Caco-2 (cell line): ENCODE results near the gene CISD1. TPM values are rescaled to one million over a fixed set of nuclear protein-coding genes. Genes with fewer than 3 reads are reported as not detected.

Source experiments
- BruUV-seq: library from RNA; stranded (reverse); fragments of 400-500 nt; replicated peaks from 2 replicates; lab custom pipeline; 2021; lab: Mats Ljungman, UMichigan
- CTCF ChIA-PET: fragments of 300-600 bp; sonication (Branson Sonifier 250); formaldehyde crosslinking; loops from one replicate; lab custom pipeline; 2022; ENCODE audit warnings: antibody characterized with exemption; lab: Charles Lee
- POLR2A ChIA-PET: fragments of 300-600 bp; sonication (Branson Sonifier 250); formaldehyde crosslinking; loops from one replicate; lab custom pipeline; 2022; ENCODE audit warnings: antibody characterized with exemption; lab: Charles Lee
- DNase-seq, 2 experiments: peaks; one replicate each; pipeline versions ENCODE4 v3.0.0 to v3.0.0-alpha.2; 2020 to 2022
- H3K27me3 ChIP-seq: replicated peaks from 2 replicates; pipeline ENCODE4 v1.6.0; 2011; ENCODE audit warnings: low read length; ENCODE audit not compliant: control insufficient read depth, insufficient read depth
- H3K36me3 ChIP-seq: 2 replicates; pipeline ENCODE4 v1.5.1; 2011; ENCODE audit warnings: low read length; ENCODE audit not compliant: control insufficient read depth, insufficient read depth
- H3K4me1 ChIP-seq: fragments of 250-450 bp; sonication (Bioruptor Pico); 2 replicates; pipeline ENCODE4 v1.5.1; 2020; ENCODE audit warnings: mild to moderate bottlenecking
- H3K4me3 ChIP-seq: 2 replicates; pipeline ENCODE4 v1.5.1; 2011; ENCODE audit warnings: low read depth, mild to moderate bottlenecking, control low read depth, low read length
- H3K9me3 ChIP-seq: fragments of 250-450 bp; sonication (Bioruptor Pico); 2 replicates; pipeline ENCODE4 v1.5.1; 2020; ENCODE audit warnings: mild to moderate bottlenecking, moderate library complexity
- H3K27ac Mint-ChIP-seq: one replicate; pipeline ENCODE4 v1.8.0; 2022; ENCODE audit warnings: mixed read lengths; ENCODE audit not compliant: unreplicated experiment
- H3K27me3 Mint-ChIP-seq: one replicate; pipeline ENCODE4 v1.8.0; 2022; ENCODE audit warnings: mixed read lengths; ENCODE audit not compliant: insufficient read depth, unreplicated experiment
- H3K36me3 Mint-ChIP-seq: one replicate; pipeline ENCODE4 v1.8.0; 2022; ENCODE audit warnings: mild to moderate bottlenecking, mixed read lengths; ENCODE audit not compliant: insufficient read depth, unreplicated experiment
- H3K4me1 Mint-ChIP-seq: one replicate; pipeline ENCODE4 v1.8.0; 2022; ENCODE audit warnings: low read depth, mixed read lengths; ENCODE audit not compliant: unreplicated experiment
- H3K4me3 Mint-ChIP-seq: one replicate; pipeline ENCODE4 v1.8.0; 2022; ENCODE audit warnings: mild to moderate bottlenecking, moderate library complexity, mixed read lengths; ENCODE audit not compliant: unreplicated experiment
- H3K9me3 Mint-ChIP-seq: one replicate; pipeline ENCODE4 v1.8.0; 2022; ENCODE audit warnings: mixed read lengths; ENCODE audit not compliant: unreplicated experiment
- intact Hi-C: fragments of 100-400 bp; cut with micrococcal nuclease; formaldehyde crosslinking; loops from one replicate; pipeline ENCODE4 v1.10.0; 2022; ENCODE audit not compliant: unreplicated experiment
- total RNA-seq: library from RNA; stranded (reverse); gene quantifications from 2 replicates; pipeline ENCODE4 v1.2.3, GENCODE V29; 2022
- TF ChIP-seq, protein P1 (sequence below), 2 experiments: fragments of 200-600 bp in 1 of 2; IDR thresholded peaks; 1 replicate in 1 of 2; 2 replicates in 1 of 2; pipeline versions ENCODE4 v1.5.1 to v1.8.0; 2011 to 2022; ENCODE audit warnings: antibody characterized with exemption in 1 of 2, control low read depth in 1 of 2, inconsistent platforms in 1 of 2, low read depth in 1 of 2, low read length in 1 of 2, mild to moderate bottlenecking in 1 of 2, moderate library complexity in 1 of 2; ENCODE audit not compliant: insufficient read depth in 1 of 2, severe bottlenecking in 1 of 2, unreplicated experiment in 1 of 2

Gene CISD1
- total RNA-seq, 1 experiment from 2014 or later, result 98.3 TPM

DNA sequence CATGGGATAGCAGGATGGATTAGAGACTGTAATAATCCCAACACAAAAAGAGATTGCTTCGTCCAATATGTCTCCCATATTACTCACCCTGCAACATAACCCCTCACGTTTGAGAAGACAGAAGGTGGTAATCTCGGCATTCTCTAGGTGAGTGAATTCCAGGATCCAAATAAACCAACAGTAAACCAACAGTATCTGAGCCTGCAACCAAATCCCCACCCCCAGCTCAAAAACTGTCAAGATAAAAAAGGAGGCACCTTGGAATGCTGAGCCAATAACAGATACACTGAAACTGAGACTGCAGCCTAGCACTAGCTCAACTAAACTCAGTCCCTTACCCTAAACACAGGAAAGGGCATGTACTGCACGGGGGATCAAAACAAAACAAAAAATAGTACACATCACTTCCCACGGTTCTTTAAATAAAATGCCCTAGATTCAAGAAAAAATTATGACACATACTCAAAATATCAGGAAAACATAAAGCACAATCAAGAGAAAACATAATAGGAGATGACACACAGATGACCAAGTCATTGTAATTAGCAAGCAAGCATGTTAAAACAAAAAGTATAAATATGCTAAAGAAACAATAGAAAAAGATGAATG is 29.3 kb upstream of the CISD1 start:
- H3K36me3 ChIP-seq, result peaks cover 4% of the 10 kb centered on the region; the same call in 1 of the 2 replicates
- Mint-ChIP-seq H3K9me3 (peaks cover 16% of the 10 kb centered on the region), H3K4me3 (peak overlapping the region; percentile 34), H3K4me1 (peaks cover 46% of the 10 kb centered on the region), H3K27ac (peak overlapping the region; percentile 32), H3K36me3 (peaks cover 22% of the 10 kb centered on the region), H3K27me3 (no peaks in the 10 kb centered on the region)
- no TSS peak for BruUV-seq
- peak; percentile 48 to 57 for DNase-seq
- TF ChIP-seq, protein P1, sequence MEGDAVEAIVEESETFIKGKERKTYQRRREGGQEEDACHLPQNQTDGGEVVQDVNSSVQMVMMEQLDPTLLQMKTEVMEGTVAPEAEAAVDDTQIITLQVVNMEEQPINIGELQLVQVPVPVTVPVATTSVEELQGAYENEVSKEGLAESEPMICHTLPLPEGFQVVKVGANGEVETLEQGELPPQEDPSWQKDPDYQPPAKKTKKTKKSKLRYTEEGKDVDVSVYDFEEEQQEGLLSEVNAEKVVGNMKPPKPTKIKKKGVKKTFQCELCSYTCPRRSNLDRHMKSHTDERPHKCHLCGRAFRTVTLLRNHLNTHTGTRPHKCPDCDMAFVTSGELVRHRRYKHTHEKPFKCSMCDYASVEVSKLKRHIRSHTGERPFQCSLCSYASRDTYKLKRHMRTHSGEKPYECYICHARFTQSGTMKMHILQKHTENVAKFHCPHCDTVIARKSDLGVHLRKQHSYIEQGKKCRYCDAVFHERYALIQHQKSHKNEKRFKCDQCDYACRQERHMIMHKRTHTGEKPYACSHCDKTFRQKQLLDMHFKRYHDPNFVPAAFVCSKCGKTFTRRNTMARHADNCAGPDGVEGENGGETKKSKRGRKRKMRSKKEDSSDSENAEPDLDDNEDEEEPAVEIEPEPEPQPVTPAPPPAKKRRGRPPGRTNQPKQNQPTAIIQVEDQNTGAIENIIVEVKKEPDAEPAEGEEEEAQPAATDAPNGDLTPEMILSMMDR (IDR thresholded peaks at IDR 0.05; ENCODE audit: insufficient read depth in 1 of 2, low read depth in 1 of 2, low read length in 1 of 2, severe bottlenecking in 1 of 2, unreplicated experiment in 1 of 2), result no peak
- H3K27me3 ChIP-seq, result no peaks in the 10 kb centered on the region
- H3K4me3 ChIP-seq, result no peak overlapping the region
- intact Hi-C loops, result loop anchor here (1.0 kb wide), 2 partner anchors 17 to 29 kb away; no protein-coding TSS in a partner anchor
- ChIA-PET POLR2A (interaction anchor here (0.7 to 1.9 kb wide), 3 partner anchors 28 to 212 kb away, joined by 3 to 7 read pairs (median 4); partner anchors contain the start of genes CISD1 and IPMK), CTCF (no interaction called here)
- peaks cover 36% of the 10 kb centered on the region for H3K4me1 ChIP-seq
- peaks cover 5% of the 10 kb centered on the region; the same call in 1 of the 2 replicates for H3K9me3 ChIP-seq

DNA sequence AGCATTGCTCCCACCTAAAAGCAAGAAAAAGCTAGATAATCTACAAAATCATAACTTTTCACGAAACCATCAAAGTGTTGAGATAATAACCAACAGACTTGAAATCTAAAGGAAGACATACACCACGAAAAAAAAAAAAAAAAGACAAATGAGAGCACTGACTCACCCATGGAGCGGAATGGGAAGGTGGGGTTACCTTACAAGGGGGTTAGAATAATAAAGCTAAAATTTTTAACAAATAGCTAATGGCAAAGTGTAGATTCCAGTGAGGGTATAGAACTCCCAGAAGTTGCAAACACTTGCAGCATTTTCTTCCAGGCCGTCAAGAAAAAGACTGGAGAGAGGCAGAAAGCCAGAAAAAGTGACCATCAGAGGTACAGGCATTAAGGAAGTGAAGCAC is 28.4 kb upstream of the CISD1 start:
- Histone ChIP-seq H3K4me3 (no peak overlapping the region), H3K36me3 (peaks cover 4% of the 10 kb centered on the region; the same call in 1 of the 2 replicates), H3K4me1 (peaks cover 40% of the 10 kb centered on the region), H3K9me3 (peaks cover 10% of the 10 kb centered on the region), H3K27me3 (no peaks in the 10 kb centered on the region)
- Mint-ChIP-seq H3K27ac (peak overlapping the region; percentile 19), H3K36me3 (peaks cover 17% of the 10 kb centered on the region), H3K27me3 (no peaks in the 10 kb centered on the region), H3K9me3 (peaks cover 25% of the 10 kb centered on the region), H3K4me3 (no peak overlapping the region), H3K4me1 (peaks cover 53% of the 10 kb centered on the region)
- POLR2A ChIA-PET, result interaction anchor here (0.7 kb wide), 1 partner anchor 213 kb away, joined by 4 read pairs; no protein-coding TSS in a partner anchor
- no TSS peak for BruUV-seq
- CTCF ChIA-PET, result no interaction called here
- DNase-seq, result no peak
- TF ChIP-seq, protein P1 (IDR thresholded peaks at IDR 0.05; ENCODE audit: insufficient read depth in 1 of 2, low read depth in 1 of 2, low read length in 1 of 2, severe bottlenecking in 1 of 2, unreplicated experiment in 1 of 2), result no peak
- intact Hi-C loops, result no loop called here

DNA sequence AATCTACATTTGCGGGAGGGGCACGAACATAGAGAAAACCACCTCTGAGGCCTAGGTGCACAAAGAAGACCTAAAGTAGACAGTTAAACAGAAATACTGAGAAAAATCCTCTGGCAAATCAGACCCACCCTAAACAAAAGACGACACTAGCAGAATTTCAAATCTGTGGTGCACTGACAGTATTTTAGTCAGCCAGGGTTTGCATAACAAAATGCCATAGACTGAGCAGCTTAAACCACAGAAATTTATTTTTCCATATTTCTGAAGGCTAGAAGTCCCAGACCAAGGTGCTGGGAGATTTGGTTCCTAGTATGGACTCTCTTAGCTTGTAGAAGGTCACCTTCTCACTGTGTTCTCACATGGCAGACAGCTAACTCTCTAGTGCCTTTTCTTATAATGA is 27.6 kb upstream of the CISD1 start:
- Mint-ChIP-seq H3K4me3 (no peak overlapping the region), H3K27me3 (no peaks in the 10 kb centered on the region), H3K4me1 (peaks cover 53% of the 10 kb centered on the region), H3K36me3 (peaks cover 12% of the 10 kb centered on the region), H3K27ac (peak overlapping the region; percentile 19), H3K9me3 (peaks cover 26% of the 10 kb centered on the region)
- H3K36me3 ChIP-seq, result peaks cover 4% of the 10 kb centered on the region; the same call in 1 of the 2 replicates
- ChIA-PET CTCF (no interaction called here), POLR2A (no interaction called here)
- peaks cover 10% of the 10 kb centered on the region for H3K9me3 ChIP-seq
- H3K4me3 ChIP-seq, result no peak overlapping the region
- intact Hi-C loops, result no loop called here
- BruUV-seq, result no TSS peak
- H3K4me1 ChIP-seq, result peaks cover 40% of the 10 kb centered on the region
- no peaks in the 10 kb centered on the region for H3K27me3 ChIP-seq
- no peak for DNase-seq
- TF ChIP-seq, protein P1 (IDR thresholded peaks at IDR 0.05; ENCODE audit: insufficient read depth in 1 of 2, low read depth in 1 of 2, low read length in 1 of 2, severe bottlenecking in 1 of 2, unreplicated experiment in 1 of 2), result no peak
